Measurements from ENCODE around the gene TFF1. TPM values are rescaled to one million over a fixed set of nuclear protein-coding genes. Genes with fewer than 3 reads are reported as not detected.
"Not testable (repeated sequence)": the region's sequence is repeated elsewhere in the genome, so short reads cannot be mapped to it uniquely, and the experiment has no call there.

TFF1 gene
- total and polyA plus RNA-seq, 4 experiments from 2014 or later = not detected

DNA sequence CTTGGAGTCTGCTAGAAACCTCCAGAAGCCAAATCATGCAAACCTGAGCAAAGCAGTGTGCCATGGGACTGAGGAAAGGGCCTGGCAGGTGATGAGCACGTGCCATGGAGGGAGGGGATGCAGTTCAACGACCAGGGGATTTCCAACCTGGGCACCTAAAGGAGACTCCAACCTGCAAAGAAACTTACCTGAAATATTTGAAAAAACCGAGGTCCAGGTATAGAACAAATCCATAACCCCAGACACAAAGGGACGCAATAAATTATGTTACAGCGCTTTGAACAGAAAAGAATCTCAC lies 46.2 kb upstream of the TFF1 start:
- Mint-ChIP-seq H3K36me3 (peaks cover 46 to 72% of the 10 kb centered on the region in 2 donors), H3K27ac (peak overlapping the region in 4 of 7 donors; percentile 50 to 100 (median 89)), H3K4me3 (peak overlapping the region in 3 of 8 donors; percentile 31 to 61 (median 38)), H3K9me3 (no peaks in the 10 kb centered on the region), H3K4me1 (peaks cover 31 to 60% (median 46%) of the 10 kb centered on the region in 4 donors), H3K27me3 (no peaks in the 10 kb centered on the region)
- DNase-seq = no peak
- ChIA-PET POLR2A (ENCODE audit: partially characterized antibody) (interaction anchor here (1.4 to 23.2 kb wide), 3 partner anchors 6 to 20 kb away, joined by 4 to 604 read pairs (median 604); partner anchors contain the start of gene UBASH3A), CTCF (ENCODE audit: partially characterized antibody) (interaction anchor here (1.1 to 1.9 kb wide), 3 partner anchors 10 to 74 kb away, joined by 3 to 7 read pairs (median 4); no protein-coding TSS in a partner anchor)
- intact Hi-C loops (cut with micrococcal nuclease) = no loop called here
- Histone ChIP-seq H3K27me3 (ENCODE audit: insufficient read depth, low read length) (no peaks in the 10 kb centered on the region), H3K36me3 (ENCODE audit: insufficient read depth, low read length) (peaks cover 72% of the 10 kb centered on the region), H3K4me1 (ENCODE audit: insufficient read depth, low read length) (peaks cover 95% of the 10 kb centered on the region), H3K27ac (ENCODE audit: low read depth, low read length) (peak overlapping the region; percentile 92), H3K9me3 (ENCODE audit: control insufficient read depth in 1 of 2, low read length in 2 of 2) (no peaks in the 10 kb centered on the region), H3K4me3 (ENCODE audit: low read length in 2 of 2) (no peak overlapping the region)

DNA sequence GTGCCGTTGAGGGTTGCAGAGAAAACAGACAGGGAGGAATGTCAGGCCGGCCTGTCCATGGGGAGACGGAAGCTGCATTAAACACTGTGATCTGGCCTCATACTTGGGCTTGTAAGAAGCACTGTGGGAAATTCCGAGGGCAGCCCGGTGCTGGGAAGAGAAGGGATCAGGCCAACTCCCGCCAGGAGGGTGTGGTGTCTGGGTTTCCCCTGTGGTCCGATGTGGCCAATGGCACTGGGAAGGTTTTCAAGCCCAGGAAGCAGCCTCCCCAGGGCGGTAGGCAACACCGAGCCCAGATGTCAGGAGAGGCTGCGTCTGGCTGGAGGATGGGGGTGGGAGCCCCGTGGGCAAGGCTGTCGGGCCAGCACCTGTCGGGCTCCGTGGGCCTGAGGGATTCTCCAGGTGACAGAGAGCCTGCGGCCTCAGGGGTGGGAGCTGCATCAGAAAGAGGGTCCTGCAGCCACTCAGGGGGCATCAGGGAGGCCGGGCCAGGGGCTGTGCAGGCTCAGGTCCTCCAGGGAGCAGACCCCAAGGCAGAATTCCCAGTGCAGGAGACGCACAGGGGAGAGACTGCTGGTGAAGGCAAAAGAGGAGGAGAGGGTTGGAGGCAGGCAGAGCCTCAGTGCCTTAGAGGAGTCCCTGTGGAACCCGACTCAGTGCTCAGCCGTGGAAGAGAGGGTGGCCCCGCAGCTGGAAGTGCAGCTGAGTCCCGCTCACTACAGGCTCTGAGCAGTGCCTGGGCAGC lies 45.7 kb upstream of the TFF1 start:
- no peak for DNase-seq
- Histone ChIP-seq H3K9me3 (ENCODE audit: control insufficient read depth in 1 of 2, low read length in 2 of 2) (no peaks in the 10 kb centered on the region), H3K36me3 (ENCODE audit: insufficient read depth, low read length) (peaks cover 78% of the 10 kb centered on the region), H3K27me3 (ENCODE audit: insufficient read depth, low read length) (no peaks in the 10 kb centered on the region), H3K4me1 (ENCODE audit: insufficient read depth, low read length) (peaks cover 98% of the 10 kb centered on the region), H3K4me3 (ENCODE audit: low read length in 2 of 2) (no peak overlapping the region), H3K27ac (ENCODE audit: low read depth, low read length) (peak overlapping the region; percentile 92)
- Mint-ChIP-seq H3K27me3 (no peaks in the 10 kb centered on the region), H3K36me3 (peaks cover 46 to 72% of the 10 kb centered on the region in 2 donors), H3K4me3 (peak overlapping the region in 1 of 8 donors; percentile 61), H3K4me1 (peaks cover 31 to 62% (median 47%) of the 10 kb centered on the region in 4 donors), H3K9me3 (no peaks in the 10 kb centered on the region), H3K27ac (peak overlapping the region in 4 of 7 donors; percentile 50 to 100 (median 89))
- ChIA-PET CTCF (ENCODE audit: partially characterized antibody) (interaction anchor here (1.0 to 1.9 kb wide), 5 partner anchors 10 to 73 kb away, joined by 3 to 7 read pairs (median 3); no protein-coding TSS in a partner anchor), POLR2A (ENCODE audit: partially characterized antibody) (interaction anchor here (0.9 to 23.2 kb wide), 5 partner anchors 5 to 23 kb away, joined by 4 to 604 read pairs (median 4); partner anchors contain the start of gene UBASH3A)
- intact Hi-C loops (cut with micrococcal nuclease) = no loop called here

DNA sequence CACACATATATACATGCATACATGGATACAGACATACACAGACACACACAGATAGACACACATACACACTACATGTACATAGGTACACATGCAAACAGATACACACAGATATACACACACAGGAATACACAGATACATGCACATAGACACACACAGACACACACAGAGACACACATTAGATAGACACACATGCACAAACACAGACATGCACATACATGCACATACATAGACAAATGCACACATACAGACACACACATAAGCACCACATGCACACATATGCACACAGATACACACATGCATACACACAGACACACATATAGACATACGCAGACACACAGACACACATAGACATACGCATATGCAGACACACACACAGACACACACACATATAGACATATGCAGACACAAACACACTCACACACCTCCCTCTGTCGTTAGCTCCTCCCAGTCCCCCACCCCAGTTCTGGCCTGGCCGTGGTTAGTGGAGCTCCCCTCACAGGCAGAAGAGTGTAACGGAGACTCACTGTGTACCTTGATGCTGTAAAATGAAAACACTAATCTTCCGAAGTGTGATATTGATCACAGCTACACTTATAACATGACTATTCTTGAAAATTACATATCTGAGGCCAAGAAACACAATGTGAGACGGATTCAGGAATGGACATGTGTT lies 45.0 kb upstream of the TFF1 start:
- H3K36me3 Mint-ChIP-seq = peaks cover 52 to 73% of the 10 kb centered on the region in 2 donors
- intact Hi-C loops (cut with micrococcal nuclease) = no loop called here
- no peak overlapping the region for H3K27ac Mint-ChIP-seq
- DNase-seq = no peak
- Histone ChIP-seq H3K4me3 (ENCODE audit: low read length in 2 of 2) (no peak overlapping the region), H3K4me1 (ENCODE audit: insufficient read depth, low read length) (peaks cover 98% of the 10 kb centered on the region), H3K27me3 (ENCODE audit: insufficient read depth, low read length) (no peaks in the 10 kb centered on the region), H3K27ac (ENCODE audit: low read depth, low read length) (peak overlapping the region; percentile 92), H3K36me3 (ENCODE audit: insufficient read depth, low read length) (peaks cover 82% of the 10 kb centered on the region), H3K9me3 (ENCODE audit: control insufficient read depth in 1 of 2, low read length in 2 of 2) (no peaks in the 10 kb centered on the region)
- H3K27me3 Mint-ChIP-seq = no peaks in the 10 kb centered on the region
- ChIA-PET POLR2A (ENCODE audit: partially characterized antibody) (interaction anchor here (0.9 to 23.2 kb wide), 6 partner anchors 5 to 30 kb away, joined by 3 to 604 read pairs (median 4); partner anchors contain the start of gene UBASH3A), CTCF (ENCODE audit: partially characterized antibody) (interaction anchor here (1.0 to 1.5 kb wide), 4 partner anchors 11 to 44 kb away, joined by 3 to 7 read pairs (median 4); no protein-coding TSS in a partner anchor)
- H3K9me3 Mint-ChIP-seq = no peaks in the 10 kb centered on the region
- H3K4me1 Mint-ChIP-seq = peaks cover 36 to 67% (median 54%) of the 10 kb centered on the region in 4 donors
- no peak overlapping the region for H3K4me3 Mint-ChIP-seq

DNA sequence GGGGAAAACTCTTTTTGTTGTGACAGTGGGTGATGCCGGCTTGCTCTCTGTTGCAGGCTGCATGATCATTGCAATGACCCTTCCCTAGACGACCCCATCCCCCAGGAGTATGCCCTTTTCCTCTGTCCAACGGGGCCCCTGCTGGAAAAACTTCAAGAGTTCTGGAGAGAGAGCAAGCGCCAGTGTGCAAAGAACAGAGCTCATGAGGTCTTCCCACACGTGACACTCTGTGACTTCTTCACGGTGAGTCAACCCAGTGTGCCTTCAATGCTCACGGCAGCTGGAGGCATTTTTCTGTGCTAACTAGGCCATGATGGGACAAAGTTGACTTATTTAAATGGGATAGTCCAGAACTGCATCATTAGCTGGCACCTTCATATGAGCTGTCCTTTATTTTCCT lies 43.0 kb upstream of the TFF1 start:
- Histone ChIP-seq H3K9me3 (ENCODE audit: control insufficient read depth in 1 of 2, low read length in 2 of 2) (no peaks in the 10 kb centered on the region), H3K4me3 (ENCODE audit: low read length in 2 of 2) (no peak overlapping the region), H3K4me1 (ENCODE audit: insufficient read depth, low read length) (peaks cover 78% of the 10 kb centered on the region), H3K27ac (ENCODE audit: low read depth, low read length) (peak overlapping the region; percentile 38), H3K27me3 (ENCODE audit: insufficient read depth, low read length) (no peaks in the 10 kb centered on the region), H3K36me3 (ENCODE audit: insufficient read depth, low read length) (peaks cover 72% of the 10 kb centered on the region)
- H3K36me3 Mint-ChIP-seq = peaks cover 42 to 62% of the 10 kb centered on the region in 2 donors
- peaks cover 38 to 64% (median 44%) of the 10 kb centered on the region in 4 donors for H3K4me1 Mint-ChIP-seq
- no peak for DNase-seq
- intact Hi-C loops (cut with micrococcal nuclease) = loop anchor here (10.0 kb wide), 1 partner anchor 175 kb away; no protein-coding TSS in a partner anchor
- peak overlapping the region in 6 of 7 donors; percentile 69 to 87 (median 78) for H3K27ac Mint-ChIP-seq
- ChIA-PET POLR2A (ENCODE audit: partially characterized antibody) (interaction anchor here (1.3 to 21.1 kb wide), 2 partner anchors 13 to 28 kb away, joined by 3 to 604 read pairs; no protein-coding TSS in a partner anchor), CTCF (ENCODE audit: partially characterized antibody) (interaction anchor here (1.3 to 1.4 kb wide), 2 partner anchors 11 to 28 kb away, joined by 3 to 4 read pairs; no protein-coding TSS in a partner anchor)
- H3K4me3 Mint-ChIP-seq = peak overlapping the region in 5 of 8 donors; percentile 4 to 74 (median 47)
- H3K27me3 Mint-ChIP-seq = no peaks in the 10 kb centered on the region
- H3K9me3 Mint-ChIP-seq = no peaks in the 10 kb centered on the region

DNA sequence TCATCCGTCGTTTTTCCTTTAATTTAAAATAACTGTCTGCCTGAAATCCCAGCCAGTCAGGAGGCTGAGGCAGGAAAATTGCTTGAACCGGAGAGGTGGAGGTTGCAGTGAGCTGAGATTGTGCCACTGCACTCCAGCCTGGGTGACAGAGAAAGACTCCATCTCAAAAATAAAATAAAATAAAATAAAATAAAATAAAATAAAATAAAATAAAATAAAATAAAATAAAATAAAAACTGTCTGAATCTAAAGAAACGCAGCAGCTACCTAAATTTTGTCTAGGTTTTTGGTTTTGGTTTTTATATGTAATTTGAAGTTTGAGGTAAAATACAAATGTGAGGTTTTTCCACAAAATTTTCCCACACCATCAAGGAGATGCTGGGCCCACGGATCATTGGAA lies 42.4 kb upstream of the TFF1 start:
- peaks cover 32 to 61% (median 42%) of the 10 kb centered on the region in 4 donors for H3K4me1 Mint-ChIP-seq
- Histone ChIP-seq H3K4me1 (ENCODE audit: insufficient read depth, low read length) (peaks cover 72% of the 10 kb centered on the region), H3K27ac (ENCODE audit: low read depth, low read length) (peak overlapping the region; percentile 89), H3K36me3 (ENCODE audit: insufficient read depth, low read length) (peaks cover 65% of the 10 kb centered on the region)
- H3K4me3 ChIP-seq (ENCODE audit: low read length in 2 of 2); H3K9me3 ChIP-seq (ENCODE audit: control insufficient read depth in 1 of 2, low read length in 2 of 2); H3K27me3 Mint-ChIP-seq; H3K4me3 Mint-ChIP-seq; H3K27me3 ChIP-seq (ENCODE audit: insufficient read depth, low read length); H3K9me3 Mint-ChIP-seq; DNase-seq: not testable (repeated sequence)
- ChIA-PET CTCF (ENCODE audit: partially characterized antibody) (interaction anchor here (1.3 kb wide), 1 partner anchor 27 kb away, joined by 3 read pairs; no protein-coding TSS in a partner anchor), POLR2A (ENCODE audit: partially characterized antibody) (interaction anchor here (21.1 kb wide), 1 partner anchor 14 kb away, joined by 604 read pairs; no protein-coding TSS in a partner anchor)
- intact Hi-C loops (cut with micrococcal nuclease) = loop anchor here (10.0 kb wide), 1 partner anchor 174 kb away; no protein-coding TSS in a partner anchor
- H3K36me3 Mint-ChIP-seq = peaks cover 35 to 59% of the 10 kb centered on the region in 2 donors
- peak overlapping the region in 3 of 7 donors; percentile 70 to 94 (median 82) for H3K27ac Mint-ChIP-seq

DNA sequence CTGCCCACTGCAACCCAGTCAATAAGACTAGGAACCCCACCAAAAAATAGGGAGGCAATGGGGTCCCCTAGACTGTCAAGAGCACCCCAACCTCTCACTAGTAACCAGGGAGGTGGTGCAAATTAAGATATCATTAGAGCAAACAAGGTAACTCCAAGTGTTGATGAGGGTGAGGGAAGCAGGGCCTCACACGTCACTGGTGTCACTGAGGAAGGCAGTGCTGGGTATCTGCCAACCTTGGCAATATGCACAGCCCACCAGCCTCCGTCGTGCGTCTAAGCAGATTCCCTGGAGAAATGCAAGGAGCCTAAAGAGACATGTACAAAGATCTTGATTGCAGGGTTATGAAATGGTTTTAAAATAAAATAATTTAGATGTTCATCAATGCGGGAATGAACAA lies 41.1 kb upstream of the TFF1 start:
- CTCF ChIA-PET (ENCODE audit: partially characterized antibody) = no interaction called here
- H3K27ac ChIP-seq (ENCODE audit: low read depth, low read length) = peak overlapping the region; percentile 89

More for the DNA sequence above, 41.1 kb upstream of the TFF1 start:
- no peaks in the 10 kb centered on the region for H3K9me3 Mint-ChIP-seq
- POLR2A ChIA-PET (ENCODE audit: partially characterized antibody) = interaction anchor here (21.1 kb wide), 1 partner anchor 15 kb away, joined by 604 read pairs; no protein-coding TSS in a partner anchor
- H3K4me3 ChIP-seq (ENCODE audit: low read length in 2 of 2) = peak overlapping the region; percentile 70 to 87
- H3K9me3 ChIP-seq (ENCODE audit: control insufficient read depth in 1 of 2, low read length in 2 of 2) = no peaks in the 10 kb centered on the region
- H3K4me1 Mint-ChIP-seq = peaks cover 32 to 66% (median 45%) of the 10 kb centered on the region in 4 donors
- no peaks in the 10 kb centered on the region for H3K27me3 Mint-ChIP-seq
- peaks cover 71% of the 10 kb centered on the region for H3K4me1 ChIP-seq (ENCODE audit: insufficient read depth, low read length)
- peak overlapping the region; percentile 70 to 96 (median 93) for H3K4me3 Mint-ChIP-seq
- peaks cover 29 to 49% of the 10 kb centered on the region in 2 donors for H3K36me3 Mint-ChIP-seq
- H3K27ac Mint-ChIP-seq = peak overlapping the region; percentile 82 to 98 (median 96)
- H3K36me3 ChIP-seq (ENCODE audit: insufficient read depth, low read length) = peaks cover 53% of the 10 kb centered on the region
- H3K27me3 ChIP-seq (ENCODE audit: insufficient read depth, low read length) = no peaks in the 10 kb centered on the region
- intact Hi-C loops (cut with micrococcal nuclease) = loop anchor here (10.0 kb wide), 1 partner anchor 173 kb away; no protein-coding TSS in a partner anchor
- DNase-seq = no peak

Data from CD4-positive, alpha-beta memory T cell (primary cell).